Renal pelvis (tissue), 4 donors: Measurements from ENCODE around the gene ENO1. TPM values are rescaled to one million over a fixed set of nuclear protein-coding genes. Genes with fewer than 3 reads are reported as not detected.
"Not testable (repeated sequence)": the region's sequence is repeated elsewhere in the genome, so short reads cannot be mapped to it uniquely, and the experiment has no call there.

ENCODE experiments used
- DNase-seq: peaks from one replicate; pipeline ENCODE4 v3.0.0-alpha.2; 2013
- polyA plus RNA-seq, 3 donors: library from polyadenylated mRNA; unstranded; fragments of 120-200 nt; gene quantifications; one replicate each; pipeline ENCODE4 v1.2.1, GENCODE V29; 2013; ENCODE audit not compliant: insufficient read length in 3 of 3

Gene ENO1
- polyA plus RNA-seq, 3 donors: 950 to 1,026 (median 975) TPM

GRCh38 chr1:8903410-8903809 is 24.9 kb upstream of the ENO1 start:
- DNase-seq: no peak

GRCh38 chr1:8902765-8903164 is 24.3 kb upstream of the ENO1 start:
- no peak for DNase-seq

GRCh38 chr1:8900684-8901083 is 22.2 kb upstream of the ENO1 start:
- DNase-seq: not testable (repeated sequence)

GRCh38 chr1:8899046-8899445 is 20.6 kb upstream of the ENO1 start:
- DNase-seq: no peak

GRCh38 chr1:8898418-8898817 is 19.9 kb upstream of the ENO1 start:
- not testable (repeated sequence) for DNase-seq

- not testable (repeated sequence) for DNase-seq
These were observed 19.0 kb upstream of the ENO1 start for GRCh38 chr1:8897505-8897904.

- not testable (repeated sequence) for DNase-seq
These were observed 18.3 kb upstream of the ENO1 start for GRCh38 chr1:8896775-8897174.

- DNase-seq: no peak
These were observed 13.5 kb upstream of the ENO1 start for GRCh38 chr1:8892026-8892425.

- DNase-seq: no peak
These were observed 12.9 kb upstream of the ENO1 start for GRCh38 chr1:8891401-8891800.

GRCh38 chr1:8889925-8890785 is 11.7 kb upstream of the ENO1 start:
- DNase-seq: no peak

GRCh38 chr1:8889103-8889846 is 10.8 kb upstream of the ENO1 start:
- DNase-seq: no peak

- DNase-seq: no peak
These were observed 8.1 kb upstream of the ENO1 start for GRCh38 chr1:8886589-8886988.

GRCh38 chr1:8886031-8886524 is 7.6 kb upstream of the ENO1 start:
- DNase-seq: not testable (repeated sequence)

- DNase-seq: not testable (repeated sequence)
These were observed 5.6 kb upstream of the ENO1 start for GRCh38 chr1:8884105-8884504.

GRCh38 chr1:8883491-8883890 is 5.0 kb upstream of the ENO1 start:
- DNase-seq: no peak

GRCh38 chr1:8879922-8880676 is 1.6 kb upstream of the ENO1 start:
- DNase-seq: no peak

- no peak for DNase-seq
These were observed 1.0 kb upstream of the ENO1 start for GRCh38 chr1:8879464-8879921.

- DNase-seq: peak; percentile 96
These were observed 395 bp upstream of the ENO1 start for GRCh38 chr1:8878698-8879463.

- no peak for DNase-seq
These were observed 2.4 kb downstream of the ENO1 start for GRCh38 chr1:8876087-8876486.

GRCh38 chr1:8875216-8875861 is 3.1 kb downstream of the ENO1 start:
- no peak for DNase-seq
